SK-N-MC (cell line): ENCODE measurements around the gene GAL.

Source experiments
- DNase-seq: peaks from one replicate; pipeline ENCODE4 v3.0.0-alpha.2; 2011; ENCODE audit warnings: low read depth, low spot score
- H3K27ac ChIP-seq: fragments of 200-600 bp; sonication (generic); 2 replicates; pipeline ENCODE4 v1.5.1; 2016; ENCODE audit warnings: mixed run types
- H3K36me3 ChIP-seq: fragments of 200-600 bp; sonication (generic); 2 replicates; pipeline ENCODE4 v1.6.1; 2017; ENCODE audit warnings: antibody characterized with exemption, low read length, mixed read lengths; ENCODE audit not compliant: insufficient read depth
- H3K4me3 ChIP-seq: fragments of 200-600 bp; sonication (generic); 2 replicates; pipeline ENCODE4 v1.5.1; 2016
- H3K9ac ChIP-seq: fragments of 200-600 bp; sonication (generic); 2 replicates; pipeline ENCODE4 v1.8.0; 2017; ENCODE audit warnings: mixed run types, mixed read lengths; ENCODE audit not compliant: insufficient read length
- H3K9me3 ChIP-seq: fragments of 200-600 bp; sonication (generic); 2 replicates; pipeline ENCODE4 v1.6.1; 2017; ENCODE audit warnings: low read depth, mild to moderate bottlenecking, antibody characterized with exemption, low read length, moderate library complexity, mixed read lengths
- EZH2 ChIP-seq: fragments of 200-600 bp; sonication (generic); IDR thresholded peaks from one replicate; pipeline ENCODE4 v1.6.1; 2017; ENCODE audit warnings: antibody characterized with exemption
- FOXP2 ChIP-seq: optimal IDR thresholded peaks from 2 replicates; pipeline ENCODE3; 2011; ENCODE audit warnings: mild to moderate bottlenecking, moderate library complexity; ENCODE audit not compliant: insufficient read depth; ENCODE audit errors: extremely low read length, control extremely low read depth
- POLR2AphosphoS5 ChIP-seq: IDR thresholded peaks from 2 replicates; pipeline ENCODE4 v1.6.1; 2012; ENCODE audit warnings: mild to moderate bottlenecking, low read depth, low read length, borderline replicate concordance

GAL gene

GRCh38 chr11:68657021-68657780 is 27.1 kb upstream of the GAL start:
- H3K4me3 ChIP-seq: no peak overlapping the region
- no peaks in the 10 kb centered on the region for H3K9me3 ChIP-seq
- DNase-seq: no peak
- H3K27ac ChIP-seq: no peak overlapping the region
- no peak overlapping the region for H3K9ac ChIP-seq
- no peaks in the 10 kb centered on the region for H3K36me3 ChIP-seq
- TF ChIP-seq EZH2: no peak
- TF ChIP-seq POLR2AphosphoS5: no peak
- no peak for TF ChIP-seq FOXP2

- Histone ChIP-seq H3K36me3 (no peaks in the 10 kb centered on the region), H3K9me3 (no peaks in the 10 kb centered on the region), H3K9ac (no peak overlapping the region), H3K27ac (no peak overlapping the region), H3K4me3 (no peak overlapping the region)
- TF ChIP-seq EZH2 (no peak), POLR2AphosphoS5 (no peak)
- no peak for DNase-seq
Measured at GRCh38 chr11:68658097-68658496, 26.2 kb upstream of the GAL start.

GRCh38 chr11:68658661-68659060 is 25.7 kb upstream of the GAL start:
- DNase-seq: no peak
- TF ChIP-seq POLR2AphosphoS5: no peak
- no peak for TF ChIP-seq EZH2
- no peak for TF ChIP-seq FOXP2

GRCh38 chr11:68659158-68659921 is 25.0 kb upstream of the GAL start:
- Histone ChIP-seq H3K27ac (no peak overlapping the region), H3K9me3 (no peaks in the 10 kb centered on the region), H3K9ac (no peak overlapping the region), H3K4me3 (peak overlapping the region; percentile 47), H3K36me3 (no peaks in the 10 kb centered on the region)
- peak; percentile 14 for DNase-seq
- no peak for TF ChIP-seq POLR2AphosphoS5
- TF ChIP-seq FOXP2: peak; percentile 96

More at GRCh38 chr11:68658661-68659060, 25.7 kb upstream of the GAL start:
- Histone ChIP-seq H3K9me3 (no peaks in the 10 kb centered on the region), H3K9ac (no peak overlapping the region), H3K27ac (no peak overlapping the region), H3K4me3 (no peak overlapping the region), H3K36me3 (no peaks in the 10 kb centered on the region)

GRCh38 chr11:68660066-68660810 is 24.1 kb upstream of the GAL start:
- Histone ChIP-seq H3K9me3 (no peaks in the 10 kb centered on the region), H3K36me3 (no peaks in the 10 kb centered on the region), H3K9ac (no peak overlapping the region), H3K27ac (no peak overlapping the region), H3K4me3 (no peak overlapping the region)
- no peak for DNase-seq
- TF ChIP-seq EZH2 (no peak), FOXP2 (no peak), POLR2AphosphoS5 (no peak)

GRCh38 chr11:68661014-68661413 is 23.3 kb upstream of the GAL start:
- Histone ChIP-seq H3K27ac (no peak overlapping the region), H3K36me3 (no peaks in the 10 kb centered on the region), H3K4me3 (no peak overlapping the region), H3K9ac (no peak overlapping the region), H3K9me3 (no peaks in the 10 kb centered on the region)
- TF ChIP-seq FOXP2 (no peak), POLR2AphosphoS5 (no peak), EZH2 (no peak)
- DNase-seq: no peak

- Histone ChIP-seq H3K9me3 (no peaks in the 10 kb centered on the region), H3K9ac (no peak overlapping the region), H3K36me3 (no peaks in the 10 kb centered on the region), H3K4me3 (no peak overlapping the region), H3K27ac (no peak overlapping the region)
- TF ChIP-seq EZH2 (no peak), FOXP2 (no peak), POLR2AphosphoS5 (no peak)
- no peak for DNase-seq
Measured at GRCh38 chr11:68661697-68662603, 22.4 kb upstream of the GAL start.

- no peak for TF ChIP-seq EZH2
- TF ChIP-seq POLR2AphosphoS5: no peak
- no peak for TF ChIP-seq FOXP2
- H3K27ac ChIP-seq: no peak overlapping the region
- no peaks in the 10 kb centered on the region for H3K9me3 ChIP-seq
Measured at GRCh38 chr11:68663482-68664010, 20.8 kb upstream of the GAL start.

More at GRCh38 chr11:68663482-68664010, 20.8 kb upstream of the GAL start:
- Histone ChIP-seq H3K4me3 (no peak overlapping the region), H3K9ac (no peak overlapping the region), H3K36me3 (no peaks in the 10 kb centered on the region)
- no peak for DNase-seq
